Endodermal cell (in vitro differentiated cells): ENCODE results near the gene IPMK. TPM values are rescaled to one million over a fixed set of nuclear protein-coding genes. Genes with fewer than 3 reads are reported as not detected.
"Not testable (repeated sequence)": the region's sequence is repeated elsewhere in the genome, so short reads cannot be mapped to it uniquely, and the experiment has no call there.

Experiments
- DNase-seq: peaks from one replicate; pipeline ENCODE4 v3.0.0-alpha.2; 2017
- H3K27ac ChIP-seq: 2 replicates; pipeline ENCODE4 v1.5.1; 2013; ENCODE audit warnings: mild to moderate bottlenecking, low read depth, low read length, moderate library complexity
- H3K27me3 ChIP-seq: 2 replicates; pipeline ENCODE4 v1.6.1; 2013; ENCODE audit warnings: mild to moderate bottlenecking, low read length, moderate library complexity; ENCODE audit not compliant: insufficient read depth, control insufficient read depth, poor library complexity, severe bottlenecking
- H3K36me3 ChIP-seq: 2 replicates; pipeline ENCODE4 v1.7.0; 2013; ENCODE audit warnings: mild to moderate bottlenecking, low read length, moderate library complexity; ENCODE audit not compliant: control insufficient read depth, insufficient read depth
- H3K4me1 ChIP-seq: one replicate; pipeline ENCODE4 v1.7.0; 2013; ENCODE audit warnings: low read length; ENCODE audit not compliant: control insufficient read depth, insufficient read depth
- H3K4me3 ChIP-seq: 2 replicates; pipeline ENCODE4 v1.5.1; 2013; ENCODE audit warnings: mild to moderate bottlenecking, low read length, moderate library complexity
- H3K9ac ChIP-seq: 2 replicates; pipeline ENCODE4 v1.6.1; 2013; ENCODE audit warnings: mild to moderate bottlenecking, low read length, moderate library complexity; ENCODE audit not compliant: poor library complexity, severe bottlenecking; ENCODE audit errors: extremely low read depth
- H3K9me3 ChIP-seq: 2 replicates; pipeline ENCODE4 v1.6.1; 2013; ENCODE audit warnings: mild to moderate bottlenecking, low read length, moderate library complexity; ENCODE audit not compliant: control insufficient read depth
- H3K27ac Mint-ChIP-seq: 2 replicates; pipeline ENCODE4 v1.8.0; 2020; ENCODE audit warnings: mixed read lengths
- H3K27me3 Mint-ChIP-seq: 2 replicates; pipeline ENCODE4 v1.8.0; 2021; ENCODE audit warnings: mild to moderate bottlenecking, mixed read lengths; ENCODE audit not compliant: insufficient read depth
- H3K36me3 Mint-ChIP-seq: 2 replicates; pipeline ENCODE4 v1.8.0; 2020; ENCODE audit warnings: low read depth, mixed read lengths
- H3K4me1 Mint-ChIP-seq: 2 replicates; pipeline ENCODE4 v1.8.0; 2020; ENCODE audit warnings: mixed read lengths
- H3K4me3 Mint-ChIP-seq: 2 replicates; pipeline ENCODE4 v1.8.0; 2020; ENCODE audit warnings: mild to moderate bottlenecking, moderate library complexity, mixed read lengths
- H3K9me3 Mint-ChIP-seq: 2 replicates; pipeline ENCODE4 v1.8.0; 2020; ENCODE audit warnings: mild to moderate bottlenecking, mixed read lengths
- CTCF ChIP-seq: fragments of 200-600 bp; sonication (generic); conservative IDR thresholded peaks from 2 replicates; pipeline ENCODE4 v1.5.0; 2021; ENCODE audit warnings: antibody characterized with exemption, mild to moderate bottlenecking
- WGBS, 2 experiments: methylation state at CpG; one replicate each; pipeline versions ENCODE4 v1.1.5 to v1.1.7; 2013; ENCODE audit warnings: missing lambda C conversion rate in 2 of 2, mixed read lengths in 1 of 2; ENCODE audit not compliant: insufficient coverage in 1 of 2, insufficient read length in 1 of 2; 5-methylcytosine and 5-hydroxymethylcytosine counted together
- total RNA-seq, 2 donors: library from RNA; stranded (reverse); fragmentation: NEBNext Ultra II Directional in 1 of 2; extraction: Animal tissue kit (Norgen Biotek cat#: 25700) in 1 of 2; gene quantifications; 2 replicates in 1 of 2; 3 replicates in 1 of 2; pipeline ENCODE4 v1.2.1, GENCODE V29; 2021

IPMK gene
- total RNA-seq, 2 donors from 2014 or later: 9.3 to 9.4 TPM

GRCh38 chr10:58253184-58253583, 14.5 kb downstream of the IPMK start:
- H3K36me3 ChIP-seq: peaks cover 5% of the 10 kb centered on the region
- peaks cover 67% of the 10 kb centered on the region for H3K9me3 Mint-ChIP-seq
- no peak overlapping the region for H3K4me3 Mint-ChIP-seq
- H3K27me3 ChIP-seq: no peaks in the 10 kb centered on the region
- no peak overlapping the region for H3K27ac Mint-ChIP-seq
- H3K4me1 ChIP-seq: no peaks in the 10 kb centered on the region
- H3K27me3 Mint-ChIP-seq: no peaks in the 10 kb centered on the region
- no peak overlapping the region for H3K27ac ChIP-seq
- no peaks in the 10 kb centered on the region for H3K4me1 Mint-ChIP-seq
- no peak for DNase-seq
- H3K9ac ChIP-seq: no peak overlapping the region
- peaks cover 71% of the 10 kb centered on the region for H3K9me3 ChIP-seq
- H3K36me3 Mint-ChIP-seq: peaks cover 51% of the 10 kb centered on the region
- TF ChIP-seq CTCF: no peak
- no peak overlapping the region for H3K4me3 ChIP-seq
- 93 to 97% methylated on average over 4 of the region's 4 CpGs for WGBS, 2 experiments

GRCh38 chr10:58244666-58245065, 23.0 kb downstream of the IPMK start:
- not testable (repeated sequence) for H3K27me3 ChIP-seq, H3K4me3 ChIP-seq, H3K4me3 Mint-ChIP-seq, H3K27me3 Mint-ChIP-seq, H3K36me3 ChIP-seq, H3K27ac Mint-ChIP-seq, DNase-seq, H3K4me1 ChIP-seq, H3K27ac ChIP-seq, H3K9ac ChIP-seq
- peaks cover 58% of the 10 kb centered on the region for H3K9me3 Mint-ChIP-seq
- H3K4me1 Mint-ChIP-seq: peaks cover 17% of the 10 kb centered on the region
- 93% methylated on average over 2 of the region's 3 CpGs; no CpG with 5 or more reads in 1 of the 2 experiments for WGBS, 2 experiments
- H3K36me3 Mint-ChIP-seq: peaks cover 30% of the 10 kb centered on the region
- H3K9me3 ChIP-seq: peaks cover 33% of the 10 kb centered on the region

- not testable (repeated sequence) for H3K4me1 ChIP-seq, H3K27ac Mint-ChIP-seq, H3K27me3 Mint-ChIP-seq, H3K27ac ChIP-seq, H3K4me3 ChIP-seq, H3K27me3 ChIP-seq, H3K9ac ChIP-seq, DNase-seq, H3K36me3 ChIP-seq, H3K4me3 Mint-ChIP-seq
- WGBS, 2 experiments: 95 to 97% methylated on average over 8 to 25 of the region's 28 CpGs
- Mint-ChIP-seq H3K4me1 (peaks cover 21% of the 10 kb centered on the region), H3K36me3 (peaks cover 27% of the 10 kb centered on the region), H3K9me3 (peaks cover 53% of the 10 kb centered on the region)
- peaks cover 33% of the 10 kb centered on the region for H3K9me3 ChIP-seq
Measured at GRCh38 chr10:58244242-58244641, 23.5 kb downstream of the IPMK start.

GRCh38 chr10:58243801-58244200, 23.9 kb downstream of the IPMK start:
- H3K9me3 ChIP-seq: peaks cover 33% of the 10 kb centered on the region
- WGBS, 2 experiments: 93 to 100% methylated on average over 1 to 31 of the region's 31 CpGs
- H3K27me3 Mint-ChIP-seq, H3K4me1 ChIP-seq, H3K27ac ChIP-seq, H3K36me3 ChIP-seq, DNase-seq, H3K9ac ChIP-seq, H3K4me3 Mint-ChIP-seq, H3K27ac Mint-ChIP-seq, H3K4me3 ChIP-seq, H3K27me3 ChIP-seq: not testable (repeated sequence)
- peaks cover 27% of the 10 kb centered on the region for H3K36me3 Mint-ChIP-seq
- H3K4me1 Mint-ChIP-seq: peaks cover 26% of the 10 kb centered on the region
- peaks cover 51% of the 10 kb centered on the region for H3K9me3 Mint-ChIP-seq
